GM21619 (cell line): Measurements from ENCODE around the gene MINK1.
A peak's percentile ranks its signal among the peaks of the same experiment; 100 is the strongest.

ENCODE experiments used
- ATAC-seq: cut with Tn5 transposase; IDR thresholded peaks from one replicate; pipeline ENCODE4 v1.9.1; 2021; ENCODE audit not compliant: unreplicated experiment

Gene MINK1

DNA sequence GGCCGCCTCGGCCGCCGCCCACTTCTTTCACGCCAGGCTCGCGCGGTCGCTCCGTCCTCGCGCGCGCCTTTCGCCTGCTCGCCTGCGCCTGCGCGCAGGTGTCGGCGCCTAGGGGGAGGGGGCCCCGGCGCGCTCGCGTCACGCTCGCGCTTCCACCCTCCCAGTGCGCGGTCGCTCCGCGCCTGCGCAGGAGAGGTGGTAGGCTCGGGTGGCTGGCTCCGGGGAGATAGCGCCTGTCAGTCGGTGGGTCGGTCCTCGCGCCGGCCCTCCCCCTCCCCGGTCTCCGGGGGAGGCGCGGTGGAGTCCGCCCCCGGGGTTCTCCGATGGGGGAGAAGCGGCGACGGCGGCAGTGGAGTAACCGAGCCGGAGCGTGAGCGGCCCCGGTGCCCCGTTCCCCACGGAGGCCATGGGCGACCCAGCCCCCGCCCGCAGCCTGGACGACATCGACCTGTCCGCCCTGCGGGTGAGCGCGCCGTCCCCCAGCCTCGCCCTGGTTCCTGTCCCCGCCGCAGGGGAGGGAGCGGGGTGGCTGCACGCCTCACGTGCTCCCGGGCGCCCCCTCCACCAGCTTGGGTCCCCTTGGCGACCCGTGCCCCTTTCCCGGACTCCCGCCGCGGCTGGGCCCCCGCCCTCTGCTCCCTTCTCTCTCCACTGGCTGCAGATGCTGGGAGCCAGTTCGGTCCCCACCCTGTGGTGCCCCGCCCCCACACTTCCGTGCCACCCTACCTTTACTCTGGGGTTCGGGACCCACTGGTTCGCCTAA lies at the start of gene MINK1:
TSS of gene MINK1 (plus strand) at position 163 of the 763 bp plus-strand sequence. CDS start at position 407, 244 bp downstream.
- peak; percentile 72 for ATAC-seq

DNA sequence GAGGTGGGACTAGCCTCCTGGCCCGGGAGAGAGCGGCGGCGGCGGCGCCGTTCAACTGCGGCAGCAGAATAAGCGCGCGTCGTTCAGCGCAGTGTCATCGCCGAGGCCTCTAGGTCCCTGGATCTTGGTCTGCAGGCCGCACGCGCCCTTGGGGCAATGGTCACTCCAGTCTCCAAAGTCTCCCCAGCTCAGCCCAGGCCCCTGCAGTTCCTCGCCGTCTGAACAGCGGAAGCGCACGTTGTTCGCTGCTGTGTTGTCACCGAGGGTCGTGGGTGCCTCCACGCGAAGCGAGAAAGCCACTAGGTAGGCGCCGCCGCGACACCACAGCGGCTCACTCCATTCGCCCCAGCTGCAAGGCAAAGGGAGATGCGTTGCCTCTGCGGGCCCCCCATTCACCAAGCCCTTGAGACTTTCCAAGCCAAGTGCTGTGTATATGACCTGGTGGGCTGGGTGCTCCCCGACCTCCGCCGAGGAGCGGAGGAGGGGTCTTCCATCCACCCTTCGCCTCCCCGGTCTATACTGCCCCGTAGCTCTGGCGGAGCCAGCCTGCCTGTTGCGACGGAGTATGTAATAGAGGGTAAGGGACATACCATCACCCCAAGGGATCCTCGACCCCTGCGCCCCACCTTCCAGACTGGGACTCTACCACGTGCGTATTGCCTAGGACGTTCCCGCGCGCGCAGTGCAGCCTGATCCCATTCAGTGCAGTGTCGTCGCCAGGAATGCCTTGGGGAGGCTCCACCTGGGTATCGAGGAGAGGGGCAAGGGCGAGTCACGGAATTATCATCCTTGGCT lies 47.6 kb upstream of the MINK1 start:
- ATAC-seq: no peak

DNA sequence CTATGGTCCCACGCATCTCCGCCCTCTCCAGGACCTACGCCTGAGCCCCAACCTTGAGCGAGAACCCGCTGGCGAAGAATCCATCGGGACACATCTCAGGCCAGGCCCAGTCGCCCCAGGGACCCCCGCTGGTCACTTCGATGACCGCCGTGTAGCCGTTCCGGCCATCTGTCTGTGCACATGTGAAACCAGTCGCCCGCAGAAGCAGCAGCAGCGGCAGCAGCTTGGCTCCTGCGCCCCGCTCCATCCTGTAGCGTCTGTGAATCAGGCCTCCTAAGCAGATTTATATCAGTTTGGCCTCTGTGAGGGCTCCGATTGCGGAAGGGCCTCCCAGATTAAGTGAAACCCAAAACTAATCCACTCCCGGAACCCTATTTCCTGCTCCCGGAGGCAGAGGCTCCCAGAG lies 47.0 kb upstream of the MINK1 start, which contains the start of gene VMO1:
TSS of gene VMO1 (minus strand) at position 259 of the 406 bp plus-strand sequence. CDS start at position 247, 12 bp downstream.
- ATAC-seq: no peak

DNA sequence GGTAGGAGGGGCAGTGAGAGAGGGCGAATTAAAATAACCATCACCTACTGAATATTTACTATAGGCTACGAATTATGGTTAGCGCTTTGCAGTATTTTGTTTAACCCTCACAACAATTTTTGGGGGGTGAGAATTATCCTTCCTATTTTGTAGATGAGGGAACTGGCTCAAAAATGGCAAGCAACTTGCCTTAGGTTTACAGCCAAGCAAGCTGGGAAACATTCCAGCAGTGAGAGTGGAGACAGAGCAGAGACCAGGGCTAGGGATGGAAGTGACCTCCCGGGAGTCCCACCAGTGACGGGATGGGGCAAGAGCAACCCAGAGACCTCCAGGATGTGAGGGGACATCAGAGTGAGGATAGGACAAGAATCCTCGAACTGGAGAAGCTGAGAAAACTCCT lies 46.6 kb upstream of the MINK1 start:
- no peak for ATAC-seq

DNA sequence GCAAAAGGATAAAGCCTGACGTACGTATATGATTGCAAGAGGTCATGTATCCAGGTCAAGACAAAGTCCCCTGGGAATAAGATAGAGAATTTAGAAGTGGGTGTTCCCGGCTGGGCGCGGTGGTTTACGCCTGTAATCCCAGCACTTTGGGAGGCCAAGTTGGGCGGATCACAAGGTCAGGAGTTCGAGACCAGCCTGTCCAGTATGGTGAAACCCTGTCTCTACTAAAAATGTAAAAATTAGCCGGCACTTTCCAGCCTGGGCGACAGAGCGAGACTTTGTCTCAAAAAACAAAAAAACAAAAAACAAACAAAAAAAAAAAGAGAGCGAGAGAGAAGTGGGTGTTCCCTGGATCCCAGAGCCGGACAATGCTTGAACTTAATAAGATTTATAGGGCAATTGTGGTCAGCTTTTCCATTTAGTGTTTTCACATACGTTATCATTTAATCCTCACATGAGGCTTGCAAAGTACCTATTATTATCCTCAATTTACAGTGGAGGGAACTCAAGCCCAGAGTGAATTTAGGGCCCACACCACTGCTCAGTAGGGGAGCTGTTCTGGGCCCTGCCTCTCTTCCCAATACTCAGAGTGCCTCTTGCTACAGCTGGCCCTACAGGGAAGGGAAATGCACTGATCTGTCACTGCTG lies 44.9 kb upstream of the MINK1 start:
- ATAC-seq: no peak

DNA sequence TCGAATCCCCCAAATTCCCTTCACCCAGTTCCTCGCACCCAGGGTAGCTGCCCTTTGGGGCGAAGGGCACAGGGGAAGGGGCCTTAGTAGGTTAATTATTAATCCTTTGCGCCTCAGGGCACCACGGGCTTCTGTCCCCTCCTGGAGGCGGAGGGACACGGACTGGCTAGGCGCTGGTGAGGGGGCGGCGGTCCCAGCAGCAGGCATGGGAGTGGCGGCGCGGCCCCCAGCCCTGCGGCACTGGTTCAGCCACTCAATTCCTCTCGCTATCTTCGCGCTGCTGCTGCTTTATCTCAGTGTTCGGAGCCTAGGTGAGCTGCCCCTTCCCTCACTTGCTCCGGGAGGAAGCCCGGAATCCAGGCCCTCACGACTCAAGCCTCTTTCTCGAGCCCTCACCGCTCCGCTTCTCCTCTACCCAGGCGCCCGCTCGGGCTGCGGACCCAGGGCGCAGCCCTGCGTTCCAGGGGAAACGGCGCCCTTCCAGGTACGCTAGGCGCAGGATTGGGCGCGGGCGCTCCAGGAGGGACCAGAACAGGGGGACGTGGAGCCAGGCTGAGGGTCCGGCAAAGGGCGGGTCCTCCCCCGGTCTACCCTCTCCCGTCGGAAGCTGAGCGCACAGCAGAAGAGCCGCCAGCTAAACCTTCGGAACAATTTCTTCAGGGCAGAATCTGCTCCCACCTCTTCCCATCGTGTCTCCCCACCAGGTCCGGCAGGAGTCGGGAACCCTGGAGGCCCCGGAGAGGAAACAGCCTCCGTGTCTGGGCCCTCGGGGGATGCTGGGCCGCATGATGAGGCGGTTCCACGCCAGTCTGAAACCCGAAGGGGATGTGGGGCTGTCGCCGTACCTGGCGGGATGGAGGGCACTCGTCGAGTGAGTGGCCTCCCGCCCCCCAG lies 44.1 kb upstream of the MINK1 start, which contains the start of gene GLTPD2:
TSS of gene GLTPD2 (plus strand) at position 158 of the 894 bp plus-strand sequence. CDS start at position 206, 48 bp downstream.
- no peak for ATAC-seq

DNA sequence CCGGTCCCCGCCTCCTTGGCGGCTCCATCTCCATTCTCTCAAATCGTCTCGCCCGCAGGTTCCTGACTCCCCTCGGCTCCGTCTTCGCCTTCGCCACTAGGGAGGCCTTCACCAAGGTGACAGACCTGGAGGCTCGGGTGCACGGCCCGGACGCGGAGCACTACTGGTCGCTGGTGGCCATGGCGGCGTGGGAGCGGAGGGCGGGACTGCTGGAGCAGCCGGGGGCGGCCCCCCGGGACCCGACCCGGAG lies 43.5 kb upstream of the MINK1 start:
- peak; percentile 36 for ATAC-seq

DNA sequence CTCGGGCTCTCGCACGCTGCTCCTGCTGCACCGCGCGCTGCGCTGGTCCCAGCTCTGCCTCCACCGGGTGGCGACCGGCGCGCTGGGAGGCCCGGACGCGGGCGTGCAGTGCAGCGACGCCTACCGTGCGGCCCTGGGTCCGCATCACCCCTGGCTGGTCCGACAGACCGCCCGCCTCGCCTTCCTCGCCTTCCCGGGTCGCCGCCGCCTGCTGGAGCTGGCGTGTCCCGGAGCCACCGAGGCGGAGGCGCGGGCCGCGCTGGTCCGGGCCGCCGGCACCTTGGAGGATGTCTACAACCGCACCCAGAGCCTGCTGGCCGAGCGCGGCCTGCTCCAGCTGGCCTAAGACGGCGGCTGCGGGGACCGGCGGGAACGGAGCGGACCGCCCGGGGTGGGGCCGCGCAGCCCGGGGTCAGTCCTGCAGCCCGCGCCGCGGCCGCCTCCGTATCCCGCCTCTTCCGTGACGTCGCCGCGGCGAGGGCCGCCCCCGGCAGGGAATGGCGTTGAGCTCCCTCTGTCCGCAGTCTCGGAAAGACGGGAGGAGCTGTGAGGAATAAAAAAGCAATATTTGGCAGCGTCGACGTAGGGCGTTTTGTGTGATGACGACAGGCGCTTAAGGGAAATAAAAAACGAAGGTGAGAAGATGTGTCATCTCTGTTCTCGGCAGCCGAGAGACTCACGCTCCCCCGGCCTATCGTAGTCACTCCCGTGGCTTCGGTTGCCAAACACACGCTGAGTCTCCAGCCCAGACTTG lies 43.0 kb upstream of the MINK1 start:
- peak; percentile 67 for ATAC-seq

DNA sequence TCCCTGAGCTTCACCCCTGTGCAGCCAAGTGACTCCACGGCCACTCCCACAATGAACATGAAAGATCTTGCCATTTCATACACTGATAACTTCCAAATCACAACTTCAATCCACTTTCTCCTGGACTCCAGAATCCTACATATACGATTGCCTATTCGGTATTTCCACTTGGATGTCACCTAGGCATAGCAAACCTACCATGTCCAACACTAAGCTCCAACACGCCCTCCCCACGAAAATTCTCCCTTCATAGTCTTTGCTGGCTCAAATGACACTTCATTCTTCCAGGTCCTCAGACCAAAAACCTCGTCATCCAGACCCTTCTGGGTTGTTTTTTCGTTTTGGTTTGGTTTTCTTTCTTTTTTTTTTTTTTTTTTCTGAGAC lies 42.4 kb upstream of the MINK1 start:
- ATAC-seq: no peak

DNA sequence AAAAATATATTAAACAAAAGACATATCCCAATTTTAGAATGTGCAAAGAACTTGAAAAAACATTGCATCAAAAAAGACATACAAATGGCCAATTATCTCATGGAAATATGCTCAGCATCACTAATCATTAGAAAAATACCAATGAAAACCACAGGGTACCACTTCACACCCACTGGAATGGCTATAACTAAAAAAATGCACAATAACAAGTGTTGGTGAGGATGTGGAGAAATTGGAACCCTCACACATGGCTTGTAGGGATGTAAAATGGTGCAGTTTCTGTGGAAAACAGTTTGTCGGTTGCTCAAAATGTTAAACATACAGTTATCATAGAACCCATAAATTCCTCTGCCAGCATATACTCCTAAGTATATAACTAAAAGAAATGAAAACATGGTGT lies 38.0 kb upstream of the MINK1 start:
- no peak for ATAC-seq

DNA sequence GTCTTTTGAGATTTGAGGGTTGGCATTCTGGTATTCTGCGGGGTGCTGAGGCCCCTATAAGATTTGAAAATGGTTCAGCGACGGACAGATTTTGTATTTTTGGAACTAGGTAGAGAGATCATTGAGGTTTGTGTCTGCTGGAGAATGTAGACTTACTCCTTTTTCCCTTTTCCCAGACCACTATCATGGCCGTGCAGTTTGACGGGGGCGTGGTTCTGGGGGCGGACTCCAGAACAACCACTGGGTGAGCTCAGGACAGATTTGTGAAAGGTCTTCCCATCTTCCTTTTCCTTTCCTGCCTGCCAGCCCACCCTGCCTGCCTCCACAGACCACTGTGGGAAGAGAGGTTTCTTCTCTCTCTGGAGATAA lies 36.6 kb upstream of the MINK1 start:
- ATAC-seq: no peak

DNA sequence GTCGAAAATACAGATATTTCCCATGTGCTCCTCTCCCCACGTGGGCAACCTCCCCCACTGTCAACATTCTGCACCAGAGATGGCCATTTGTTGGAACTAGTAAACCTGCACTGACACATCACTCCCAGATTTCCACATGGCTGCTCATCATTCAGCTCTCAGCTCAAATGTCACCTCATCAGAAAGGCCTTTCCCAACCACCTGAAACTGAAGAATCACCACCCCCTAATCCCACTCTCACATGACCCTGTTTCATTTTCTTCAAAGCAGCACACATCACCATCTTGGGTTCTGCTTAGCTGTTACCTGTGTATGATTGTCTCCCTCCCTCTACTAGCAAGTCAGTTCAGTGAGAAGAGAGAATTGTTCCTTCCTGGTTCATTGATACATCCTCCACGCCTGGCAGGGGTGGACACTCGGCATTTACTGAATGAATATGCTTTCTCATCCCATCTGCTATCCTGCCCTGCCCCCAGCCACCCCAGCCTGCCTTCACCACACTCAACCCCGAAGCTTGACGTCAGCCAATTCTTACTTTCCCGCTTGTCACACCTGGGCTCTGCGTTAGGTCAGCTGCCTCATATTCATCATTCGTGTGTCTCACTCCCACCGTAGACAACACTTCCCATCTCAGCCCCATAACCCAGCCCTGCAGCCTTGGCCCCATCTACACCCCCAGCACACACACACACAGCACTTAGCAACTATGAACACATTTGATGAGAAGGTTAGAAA lies 32.5 kb upstream of the MINK1 start:
- ATAC-seq: no peak

DNA sequence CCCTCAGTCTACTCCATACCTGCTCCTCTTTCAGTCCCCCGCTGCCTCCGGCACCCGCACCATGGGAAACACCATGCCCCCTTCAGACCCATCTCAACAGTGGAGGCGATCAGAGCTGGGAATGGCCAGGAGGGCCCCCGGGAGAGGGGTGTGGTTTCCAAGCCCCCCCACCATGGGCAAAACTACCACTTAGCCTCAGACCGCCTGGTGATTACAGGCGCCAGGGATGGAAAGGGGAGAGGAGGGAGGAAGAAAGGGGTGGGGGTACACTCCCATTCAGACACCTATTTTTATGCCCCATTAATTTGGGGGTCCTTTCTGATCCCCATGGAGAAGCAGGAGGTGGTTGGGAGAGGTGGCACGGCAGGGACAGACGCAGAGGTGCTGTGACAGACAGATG lies 30.9 kb upstream of the MINK1 start, which contains the start of gene C17orf114:
TSS of gene C17orf114 (minus strand) at position 101 of the 400 bp plus-strand sequence.
- no peak for ATAC-seq

DNA sequence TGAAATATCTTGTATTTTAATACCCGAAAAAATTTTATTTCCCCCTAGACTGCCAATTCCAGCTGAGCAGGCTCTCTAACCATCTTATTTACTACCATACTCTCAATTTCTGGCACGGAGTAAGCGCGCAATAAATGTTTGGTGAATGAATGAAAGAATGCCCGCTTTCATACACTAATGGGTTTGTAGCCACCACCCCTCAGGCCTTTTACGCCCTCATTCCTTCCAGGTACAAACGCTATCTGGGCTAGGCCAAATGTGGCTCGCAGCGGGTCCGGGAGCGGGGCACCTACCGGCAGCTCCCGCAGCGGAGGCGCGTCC lies 26.7 kb upstream of the MINK1 start:
- ATAC-seq: no peak

DNA sequence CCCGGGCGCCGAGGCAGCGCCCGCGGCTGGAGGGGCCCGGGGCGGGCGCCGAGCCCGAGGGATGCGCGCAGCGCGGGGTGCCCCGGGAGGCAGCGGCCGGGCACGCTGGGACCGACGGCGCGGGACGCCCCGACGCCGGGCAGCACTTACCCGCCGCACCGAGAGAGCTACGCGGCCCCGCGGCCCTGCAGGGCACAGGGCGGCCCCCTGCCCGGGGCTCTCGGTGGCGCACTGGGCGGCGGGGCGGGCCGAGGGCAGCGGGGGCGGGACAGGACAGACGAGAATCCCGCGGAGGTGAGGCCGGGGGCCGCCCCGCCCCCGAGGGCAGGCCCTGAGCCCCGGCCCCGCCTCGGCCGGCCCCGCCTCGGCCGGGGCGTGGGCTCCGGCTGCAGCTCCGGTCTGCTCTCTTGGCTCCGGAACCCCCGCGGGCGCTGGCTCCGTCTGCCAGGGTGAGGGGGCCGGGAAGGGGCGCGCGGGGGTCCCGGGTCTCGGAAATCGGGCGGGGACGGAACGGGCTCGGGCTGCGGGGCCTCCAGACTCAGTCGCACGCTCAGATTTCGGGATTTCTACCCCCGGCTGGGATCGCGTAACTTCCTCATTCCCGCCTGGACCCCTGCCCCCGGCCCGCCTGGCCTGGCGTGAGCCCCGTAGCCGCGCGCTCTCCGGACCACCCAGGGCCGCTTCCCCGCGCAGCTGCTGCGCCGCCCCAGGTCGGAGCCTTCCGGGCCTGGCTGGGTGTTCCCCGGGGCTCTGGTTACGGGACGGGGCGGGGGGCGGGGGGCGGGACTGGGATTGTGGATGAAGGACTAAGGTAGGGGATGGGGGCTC lies 26.1 kb upstream of the MINK1 start, which contains the start of gene PLD2:
TSS of gene PLD2 (plus strand) at position 376 of the 828 bp plus-strand sequence. CDS start 621 bp downstream, outside the sequence.
- ATAC-seq: peak; percentile 91

DNA sequence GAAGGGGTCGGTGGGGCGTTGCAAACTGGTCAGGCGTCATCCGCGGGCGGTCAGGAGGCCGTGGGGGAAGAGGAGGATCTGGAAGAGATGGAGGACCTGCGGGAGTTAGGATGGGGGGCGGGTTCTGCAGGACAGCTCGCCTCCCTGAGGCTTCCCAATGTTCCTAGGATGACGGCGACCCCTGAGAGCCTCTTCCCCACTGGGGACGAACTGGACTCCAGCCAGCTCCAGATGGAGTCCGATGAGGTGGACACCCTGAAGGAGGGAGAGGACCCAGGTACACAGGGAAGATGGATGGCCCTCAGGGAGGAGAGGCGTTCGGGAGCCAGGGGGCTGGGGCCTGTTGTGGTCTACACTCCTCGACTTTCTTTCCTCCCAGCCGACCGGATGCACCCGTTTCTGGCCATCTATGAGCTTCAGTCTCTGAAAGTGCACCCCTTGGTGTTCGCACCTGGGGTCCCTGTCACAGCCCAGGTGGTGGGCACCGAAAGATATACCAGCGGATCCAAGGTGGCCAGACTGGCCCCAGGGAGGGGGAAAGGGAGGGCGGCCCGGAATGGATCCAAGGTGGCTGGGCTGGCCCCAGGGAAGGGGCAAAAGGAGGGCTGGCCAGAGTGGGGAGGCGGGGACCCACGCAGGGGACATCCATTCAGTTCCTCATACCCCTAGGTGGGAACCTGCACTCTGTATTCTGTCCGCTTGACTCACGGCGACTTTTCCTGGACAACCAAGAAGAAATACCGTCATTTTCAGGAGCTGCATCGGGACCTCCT lies 25.3 kb upstream of the MINK1 start:
- no peak for ATAC-seq

DNA sequence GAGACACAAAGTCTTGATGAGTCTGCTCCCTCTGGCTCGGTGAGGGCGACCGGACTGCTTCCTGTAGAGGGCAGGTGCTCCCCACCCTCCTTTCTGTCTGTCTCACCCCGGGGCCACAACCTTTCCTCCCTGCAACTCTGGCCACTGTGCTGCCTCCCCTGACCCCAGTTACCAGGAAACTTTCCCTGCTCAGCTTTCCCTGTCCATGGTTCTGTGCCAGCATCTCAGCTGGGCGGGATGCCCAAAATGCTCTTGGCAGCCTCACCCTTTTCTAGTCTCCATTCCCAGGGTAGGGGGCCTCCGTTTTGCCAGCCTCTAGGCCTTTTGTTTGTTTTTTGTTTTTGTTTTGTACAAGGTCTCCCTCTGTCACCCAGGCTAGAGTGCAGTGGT lies 24.8 kb upstream of the MINK1 start:
- no peak for ATAC-seq
